ENCODE results near the gene RUNX1. TPM values are rescaled to one million over a fixed set of nuclear protein-coding genes. Genes with fewer than 3 reads are reported as not detected.

Gene RUNX1
- total and polyA plus RNA-seq, 2 donors (not counting 3 experiments of a cell fraction or from before 2014, with no cell fraction given) = 4.6 to 17.9 TPM

- H3K4me3 ChIP-seq (replicated peaks in 1 of 3; ENCODE audit: insufficient read depth in 1 of 3, low read depth in 1 of 3, low read length in 3 of 3) = no peak overlapping the region
- no peaks in the 10 kb centered on the region for H4K20me1 ChIP-seq (replicated peaks; ENCODE audit: control insufficient read depth, extremely low read depth, insufficient read depth, low read length)
- no peak for FAIRE-seq
- intact Hi-C loops (cut with micrococcal nuclease) = no loop called here
- dilution Hi-C loops (cut with MboI; ENCODE audit: extremely low pct_ligation_motif_present, low sequenced_read_pairs) = no loop called here
- DNase-seq (ENCODE audit: low read depth, low spot score) = no peak
- peaks cover 32 to 63% of the 10 kb centered on the region in 2 experiments for H3K27me3 ChIP-seq (ENCODE audit: control insufficient read depth in 2 of 2, insufficient read depth in 2 of 2, low read length in 2 of 2)
- TF ChIP-seq, protein P1, sequence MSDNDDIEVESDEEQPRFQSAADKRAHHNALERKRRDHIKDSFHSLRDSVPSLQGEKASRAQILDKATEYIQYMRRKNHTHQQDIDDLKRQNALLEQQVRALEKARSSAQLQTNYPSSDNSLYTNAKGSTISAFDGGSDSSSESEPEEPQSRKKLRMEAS (IDR thresholded peaks at IDR 0.05; ENCODE audit: insufficient read depth, insufficient read length) = no peak
- TF ChIP-seq FOS (IDR thresholded peaks at IDR 0.05; ENCODE audit: borderline replicate concordance, insufficient read depth, low read length) (no peak), POLR2AphosphoS5 (IDR thresholded peaks at IDR 0.05; ENCODE audit: insufficient read depth, low read depth, low read length) (no peak), POLR2A (IDR thresholded peaks at IDR 0.05; ENCODE audit: low read depth, low read length) (no peak), JUN (IDR thresholded peaks at IDR 0.05; ENCODE audit: borderline replicate concordance, insufficient read depth, insufficient read length, low read depth) (no peak), CTCF (IDR thresholded peaks at IDR 0.05; ENCODE audit: extremely low read depth in 1 of 2, insufficient read depth in 1 of 2, low read depth in 1 of 2, low read length in 2 of 2) (no peak), EZH2 (IDR thresholded peaks at IDR 0.05; ENCODE audit: borderline replicate concordance, low read depth, low read length, severe bottlenecking) (no peak), MYC (IDR thresholded peaks at IDR 0.05; ENCODE audit: low read depth, low read length) (no peak), GATA2 (IDR thresholded peaks at IDR 0.05; ENCODE audit: insufficient read depth, insufficient read length, low read depth, low read length) (no peak)
- H3K9me3 ChIP-seq (replicated peaks; ENCODE audit: control insufficient read depth, insufficient read depth, low read length) = no peaks in the 10 kb centered on the region
- H3K27ac ChIP-seq (ENCODE audit: insufficient read depth, low read depth, low read length) = no peak overlapping the region
- no peaks in the 10 kb centered on the region for H3K4me1 ChIP-seq (ENCODE audit: control insufficient read depth, extremely low read depth, insufficient read depth, low read length)
- H2AFZ ChIP-seq (ENCODE audit: low read depth, low read length) = no peak overlapping the region
- no peak overlapping the region for H3K4me2 ChIP-seq (ENCODE audit: insufficient read depth, low read length)
- CTCF ChIA-PET = no interaction called here
- H3K9ac ChIP-seq (replicated peaks; ENCODE audit: extremely low read depth, insufficient read depth, low read length) = no peak overlapping the region
- no TSS peak for BruUV-seq (replicated peaks)
- POLR2A ChIA-PET = no interaction called here
- H3K79me2 ChIP-seq (ENCODE audit: control insufficient read depth, insufficient read depth, low read length) = no peaks in the 10 kb centered on the region
- H3K36me3 ChIP-seq (ENCODE audit: control insufficient read depth in 2 of 2, extremely low read depth in 1 of 2, insufficient read depth in 2 of 2, low read length in 2 of 2) = no peaks in the 10 kb centered on the region
- H3K9me1 ChIP-seq (replicated peaks; ENCODE audit: control insufficient read depth, extremely low read depth, insufficient read depth, low read length) = no peaks in the 10 kb centered on the region
Observed at GRCh38 chr21:34900376-34900775, 148.7 kb downstream of the RUNX1 start.

All from endothelial cell of umbilical vein (primary cell).